DLD1 (cell line): ENCODE measurements around the gene NBPF19.
"Not testable (repeated sequence)": the region's sequence is repeated elsewhere in the genome, so short reads cannot be mapped to it uniquely, and the experiment has no call there.

Source experiments
- in situ Hi-C: cut with HindIII; loops from 2 replicates; pipeline ENCODE4 v1.10.0; 2017; ENCODE audit warnings: low sequenced_read_pairs

NBPF19 gene, protein sequence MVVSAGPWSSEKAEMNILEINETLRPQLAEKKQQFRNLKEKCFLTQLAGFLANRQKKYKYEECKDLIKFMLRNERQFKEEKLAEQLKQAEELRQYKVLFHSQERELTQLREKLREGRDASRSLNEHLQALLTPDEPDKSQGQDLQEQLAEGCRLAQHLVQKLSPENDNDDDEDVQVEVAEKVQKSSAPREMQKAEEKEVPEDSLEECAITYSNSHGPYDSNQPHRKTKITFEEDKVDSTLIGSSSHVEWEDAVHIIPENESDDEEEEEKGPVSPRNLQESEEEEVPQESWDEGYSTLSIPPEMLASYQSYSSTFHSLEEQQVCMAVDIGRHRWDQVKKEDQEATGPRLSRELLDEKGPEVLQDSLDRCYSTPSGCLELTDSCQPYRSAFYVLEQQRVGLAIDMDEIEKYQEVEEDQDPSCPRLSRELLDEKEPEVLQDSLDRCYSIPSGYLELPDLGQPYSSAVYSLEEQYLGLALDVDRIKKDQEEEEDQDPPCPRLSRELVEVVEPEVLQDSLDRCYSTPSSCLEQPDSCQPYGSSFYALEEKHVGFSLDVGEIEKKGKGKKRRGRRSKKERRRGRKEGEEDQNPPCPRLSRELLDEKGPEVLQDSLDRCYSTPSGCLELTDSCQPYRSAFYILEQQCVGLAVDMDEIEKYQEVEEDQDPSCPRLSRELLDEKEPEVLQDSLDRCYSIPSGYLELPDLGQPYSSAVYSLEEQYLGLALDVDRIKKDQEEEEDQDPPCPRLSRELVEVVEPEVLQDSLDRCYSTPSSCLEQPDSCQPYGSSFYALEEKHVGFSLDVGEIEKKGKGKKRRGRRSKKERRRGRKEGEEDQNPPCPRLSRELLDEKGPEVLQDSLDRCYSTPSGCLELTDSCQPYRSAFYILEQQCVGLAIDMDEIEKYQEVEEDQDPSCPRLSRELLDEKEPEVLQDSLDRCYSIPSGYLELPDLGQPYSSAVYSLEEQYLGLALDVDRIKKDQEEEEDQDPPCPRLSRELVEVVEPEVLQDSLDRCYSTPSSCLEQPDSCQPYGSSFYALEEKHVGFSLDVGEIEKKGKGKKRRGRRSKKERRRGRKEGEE (N-terminal part only)

GRCh38 chr1:149474745-149475144, at the start of gene NBPF19:
NBPF19 (plus strand) TSS chr1:149475045; CDS start chr1:149475933, 888 bp downstream.
- in situ Hi-C loops = not testable (repeated sequence)

DNA sequence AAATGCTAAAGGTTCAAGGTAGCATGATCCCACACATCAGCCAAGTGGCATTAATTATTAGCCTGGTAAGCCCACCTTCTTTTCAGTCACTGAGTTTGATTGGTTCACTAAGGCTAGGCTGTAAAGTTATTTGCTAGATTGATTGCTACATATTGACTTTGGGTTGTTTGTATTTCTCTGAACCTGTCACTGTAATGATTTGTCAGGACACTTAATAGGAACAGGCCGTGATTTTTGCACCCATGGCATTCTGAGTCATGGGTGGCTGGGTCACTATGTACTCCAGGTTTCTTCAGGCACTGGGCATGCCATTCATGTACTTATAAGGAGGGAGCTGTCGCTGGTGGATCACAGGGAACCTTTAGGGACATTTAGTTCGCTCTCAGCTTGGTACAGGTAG, 46.5 kb upstream of the NBPF19 start:
- in situ Hi-C loops = not testable (repeated sequence)

GRCh38 chr1:149445451-149445850, 29.4 kb upstream of the NBPF19 start:
- in situ Hi-C loops = not testable (repeated sequence)

DNA sequence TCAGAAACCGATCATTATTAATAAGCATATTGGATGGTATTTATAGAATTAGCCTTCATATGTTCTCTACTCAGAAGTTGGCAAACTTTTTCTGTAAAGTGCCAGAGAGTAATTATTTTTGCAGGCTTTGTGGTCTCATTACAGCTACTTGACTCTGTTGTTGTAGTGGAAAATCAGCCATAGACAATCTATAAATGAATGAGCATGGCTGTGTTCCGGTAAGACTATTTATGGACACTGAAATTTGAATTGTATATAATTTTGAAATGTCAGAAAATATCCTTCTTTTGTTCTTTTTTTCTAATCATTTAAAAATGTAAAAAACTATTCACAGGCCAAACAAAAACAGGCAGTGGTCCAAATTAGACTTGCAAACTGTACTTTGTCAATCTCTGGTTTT, 22.6 kb upstream of the NBPF19 start:
- in situ Hi-C loops = not testable (repeated sequence)

GRCh38 chr1:149452652-149453051, 22.2 kb upstream of the NBPF19 start:
- in situ Hi-C loops = not testable (repeated sequence)

- in situ Hi-C loops = not testable (repeated sequence)
Observed at GRCh38 chr1:149558350-149558825, 83.5 kb downstream of the NBPF19 start.

DNA sequence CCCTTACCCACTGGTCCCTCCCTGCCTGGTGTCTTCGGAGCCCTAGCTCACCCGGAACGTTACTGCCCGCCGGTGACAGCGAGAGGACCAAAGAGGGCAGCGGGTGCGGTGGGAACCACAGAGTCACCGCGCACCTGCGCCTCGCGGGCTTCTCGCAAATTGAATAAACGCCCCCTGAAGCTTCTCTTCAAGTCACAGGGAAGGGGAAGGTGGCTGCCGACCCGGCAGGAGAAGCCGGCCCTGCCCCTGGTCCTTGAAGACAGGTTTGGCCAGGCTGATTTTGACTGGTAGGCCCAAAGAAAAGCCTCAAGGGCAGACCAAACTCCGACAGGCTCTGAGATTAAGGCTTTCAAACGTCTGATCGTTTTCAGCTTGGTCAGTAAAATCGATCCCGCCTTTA, 87.0 kb downstream of the NBPF19 start:
- in situ Hi-C loops = not testable (repeated sequence)

DNA sequence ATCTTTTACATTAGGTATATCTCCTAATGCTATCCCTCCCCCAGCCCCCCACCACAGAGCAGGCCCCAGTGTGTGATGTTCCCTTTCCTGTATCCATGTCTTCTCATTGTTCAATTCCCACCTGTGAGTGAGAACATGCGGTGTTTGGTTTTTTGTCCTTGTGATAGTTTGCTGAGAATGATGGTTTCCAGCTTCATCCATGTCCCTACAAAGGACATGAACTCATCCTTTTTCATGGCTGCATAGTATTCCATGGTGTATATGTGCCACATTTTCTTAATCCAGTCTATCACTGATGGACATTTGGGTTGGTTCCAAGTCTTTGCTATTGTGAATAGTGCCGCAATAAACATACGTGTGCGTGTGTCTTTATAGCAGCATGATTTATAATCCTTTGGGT, 90.6 kb downstream of the NBPF19 start:
- in situ Hi-C loops = not testable (repeated sequence)

- in situ Hi-C loops = not testable (repeated sequence)
Observed at GRCh38 chr1:149572763-149573162, 97.9 kb downstream of the NBPF19 start.

DNA sequence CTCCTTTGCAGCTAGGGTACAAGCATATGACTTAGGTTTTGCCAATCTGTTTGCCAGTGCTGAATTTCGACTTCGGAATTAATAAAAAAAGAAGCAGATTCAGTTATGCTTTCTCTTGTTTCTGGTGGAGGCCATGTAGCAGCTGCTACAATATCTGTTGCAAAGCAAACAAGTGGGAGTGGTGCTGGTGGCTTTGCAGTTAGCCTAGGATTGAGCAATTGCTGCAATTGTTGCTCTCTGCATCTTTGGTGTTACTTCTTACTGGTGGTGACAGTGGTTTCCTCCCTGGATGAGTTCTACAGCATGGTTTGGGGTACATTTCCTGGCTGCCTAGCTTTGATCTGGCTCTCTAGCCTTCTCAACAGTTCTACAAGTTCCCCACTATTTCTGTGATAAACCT, 110.7 kb downstream of the NBPF19 start:
- in situ Hi-C loops = not testable (repeated sequence)
